Gastroesophageal sphincter (tissue), 3 donors: ENCODE results near the gene MAOB.

Experiments
- CTCF ChIP-seq, 4 experiments: fragments of 200-600 bp in 2 of 4; fragments of 450-650 bp in 2 of 4; sonication (generic) in 1 of 4; IDR thresholded peaks; one replicate each; pipeline ENCODE4 v1.5.1; 2017 to 2019; ENCODE audit warnings: antibody characterized with exemption in 4 of 4, mild to moderate bottlenecking in 2 of 4, moderate library complexity in 2 of 4
- POLR2A ChIP-seq, 2 donors: fragments of 450-650 bp; IDR thresholded peaks; one replicate each; pipeline ENCODE4 v1.6.1; 2017; ENCODE audit warnings: antibody characterized with exemption in 2 of 2, mild to moderate bottlenecking in 2 of 2, moderate library complexity in 1 of 2

GRCh38 chrX:43785930-43786591, 96.2 kb downstream of the MAOB start:
- TF ChIP-seq CTCF (IDR thresholded peaks at IDR 0.05) (no peak), POLR2A (IDR thresholded peaks at IDR 0.05) (no peak)
